Omental fat pad (tissue), 4 donors: ENCODE results near the gene PNISR. TPM values are rescaled to one million over a fixed set of nuclear protein-coding genes. Genes with fewer than 3 reads are reported as not detected.

Source experiments
- ATAC-seq: fragments of 150-250 bp; one replicate; pipeline ENCODE4 v1.9.1; 2016; ENCODE audit warnings: mild to moderate bottlenecking, moderate library complexity; ENCODE audit not compliant: low FRiP score
- DNase-seq: peaks from one replicate; pipeline ENCODE4 v3.0.0-alpha.2; 2019; ENCODE audit warnings: low spot score
- CTCF ChIP-seq, 3 donors: fragments of 450-650 bp; IDR thresholded peaks; one replicate each; pipeline ENCODE4 v1.5.1; 2016 to 2017; ENCODE audit warnings: antibody characterized with exemption in 3 of 3, mild to moderate bottlenecking in 3 of 3, moderate library complexity in 2 of 3
- total RNA-seq, 4 donors: library from RNA; depleted of rRNA; stranded (reverse); fragments of >200 nt; gene quantifications; one replicate each; pipeline ENCODE4 v1.1.0, GENCODE V29; 2016

PNISR gene
- total RNA-seq, 4 donors from 2014 or later: 94.9 to 186 (median 98.0) TPM

- TF ChIP-seq CTCF (IDR thresholded peaks at IDR 0.05): no peak
- DNase-seq (no peak), ATAC-seq (no peak)
Measured at GRCh38 chr6:99378636-99379035, 46.5 kb downstream of the PNISR start.

DNA sequence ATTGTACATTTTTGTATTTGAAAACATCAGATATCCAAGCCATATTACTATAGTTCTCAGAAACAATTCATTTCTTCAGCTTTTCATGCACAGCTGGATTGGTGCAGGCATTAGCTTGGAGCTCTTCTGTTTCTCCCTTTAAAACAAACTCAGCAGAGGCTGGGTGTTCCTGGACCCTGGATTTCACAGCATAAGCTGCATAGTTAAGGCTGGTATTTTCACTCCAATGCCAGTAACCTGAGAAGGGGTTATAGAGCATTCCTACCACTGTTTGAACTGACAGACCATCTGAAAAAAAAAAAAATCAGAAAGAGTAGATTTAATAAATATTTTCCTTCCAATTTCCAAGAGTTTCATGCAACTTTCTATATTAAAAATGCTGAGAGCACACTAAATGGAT is 55.6 kb downstream of the PNISR start:
- TF ChIP-seq CTCF (IDR thresholded peaks at IDR 0.05): no peak
- ATAC-seq (no peak), DNase-seq (no peak)

DNA sequence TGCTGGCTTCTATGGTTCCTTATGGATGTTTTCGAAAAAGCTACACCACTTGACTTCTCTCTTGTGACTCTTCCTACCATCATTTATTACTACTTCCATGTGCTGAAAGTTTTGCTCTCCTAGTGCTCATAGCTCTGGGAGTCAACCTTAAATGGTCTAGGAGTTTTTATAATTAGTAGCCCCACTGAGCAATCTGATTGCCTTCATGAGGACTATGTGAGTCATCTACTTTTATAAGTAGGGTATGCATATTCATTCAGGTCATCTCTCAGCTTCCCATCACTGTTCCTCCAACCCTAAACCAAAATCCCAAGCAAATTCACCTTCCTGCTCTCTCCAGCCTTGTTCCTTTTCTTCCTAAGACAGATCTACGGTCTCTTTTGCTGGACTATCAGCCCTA is 58.3 kb downstream of the PNISR start:
- ATAC-seq: no peak
- no peak for TF ChIP-seq CTCF (IDR thresholded peaks at IDR 0.05)
- no peak for DNase-seq

GRCh38 chr6:99364026-99364425 is 61.1 kb downstream of the PNISR start:
- no peak for TF ChIP-seq CTCF (IDR thresholded peaks at IDR 0.05)
- no peak for DNase-seq
- no peak for ATAC-seq

GRCh38 chr6:99362678-99363268 is 62.3 kb downstream of the PNISR start:
- no peak for ATAC-seq
- no peak for DNase-seq
- TF ChIP-seq CTCF (IDR thresholded peaks at IDR 0.05): no peak

DNA sequence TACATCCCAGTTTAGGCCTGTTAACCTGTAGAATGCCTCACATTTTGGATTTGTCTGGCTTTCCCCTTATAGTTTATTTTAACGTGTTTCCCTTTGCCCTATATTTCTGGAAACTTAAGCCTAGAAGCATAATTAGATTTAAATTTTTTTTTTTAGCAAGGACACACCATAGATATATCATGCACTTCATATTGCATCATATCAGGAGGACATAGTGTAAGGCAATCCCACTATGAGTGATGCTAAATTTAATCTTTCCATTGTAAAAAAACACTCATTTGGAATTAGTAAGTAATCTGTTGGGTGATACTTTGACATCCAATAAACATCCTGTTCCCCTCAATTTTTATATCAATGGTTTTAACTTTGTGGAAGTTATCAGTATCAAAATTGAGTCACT is 65.3 kb downstream of the PNISR start:
- no peak for ATAC-seq
- DNase-seq: no peak
- no peak for TF ChIP-seq CTCF (IDR thresholded peaks at IDR 0.05)

DNA sequence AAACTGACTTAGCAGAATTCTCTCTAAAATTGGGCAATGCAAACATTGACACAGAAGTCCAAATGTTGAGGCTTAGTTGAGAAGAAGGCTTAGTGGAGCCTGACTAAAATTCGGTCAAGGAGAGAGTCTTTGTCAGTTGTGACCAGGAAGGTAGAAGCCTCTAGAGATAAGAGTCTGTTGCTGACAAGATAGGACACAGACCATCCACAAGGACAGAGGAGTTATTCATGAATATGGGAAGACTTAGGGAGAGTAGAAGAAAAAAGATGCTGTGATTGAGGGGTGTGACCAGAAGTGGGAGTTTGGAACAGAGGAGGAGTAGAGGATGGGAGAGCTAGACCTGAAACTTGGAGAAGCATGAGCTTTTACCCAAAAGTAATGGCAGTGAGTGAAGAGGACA is 68.5 kb downstream of the PNISR start:
- TF ChIP-seq CTCF (IDR thresholded peaks at IDR 0.05): no peak
- ATAC-seq (no peak), DNase-seq (no peak)
